ENCODE data around the gene SLC8A3. TPM values are rescaled to one million over a fixed set of nuclear protein-coding genes. Genes with fewer than 3 reads are reported as not detected.

SLC8A3 gene
- total RNA-seq, 1 donor from 2014 or later, result not detected

DNA sequence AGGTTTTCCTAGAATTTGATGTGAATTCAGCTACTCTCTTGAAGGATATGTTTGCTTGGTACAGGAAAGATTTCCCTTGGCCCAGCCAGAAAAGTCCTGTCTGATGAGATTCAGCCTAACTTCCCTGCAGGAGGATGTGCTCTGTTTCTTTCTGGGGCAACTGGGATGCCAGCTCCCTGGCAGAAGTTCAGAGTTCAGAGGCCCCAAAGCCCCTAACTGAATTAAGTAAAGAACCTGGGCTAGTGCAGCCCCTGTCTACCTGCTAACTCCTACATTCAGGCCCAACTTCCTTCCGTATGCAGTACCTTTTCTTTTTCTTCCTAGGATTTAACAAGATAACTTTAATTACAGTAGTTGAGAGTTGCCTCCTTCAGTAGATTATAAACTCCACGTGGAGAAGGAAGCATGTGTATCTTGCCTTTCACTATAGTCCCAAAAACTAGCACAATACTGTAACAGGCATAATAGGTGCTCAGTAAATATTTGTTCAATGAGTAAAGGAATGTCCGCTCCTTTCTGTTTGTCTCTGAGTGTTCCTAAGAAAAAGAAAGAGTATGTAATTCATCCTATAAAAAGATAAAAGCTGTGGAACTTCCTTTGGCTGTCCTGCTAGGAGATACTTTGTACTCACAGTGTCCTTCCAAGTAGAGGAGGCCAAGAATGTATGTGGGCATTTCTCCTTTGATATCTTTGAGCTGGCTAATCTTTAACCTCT lies 141.0 kb downstream of the SLC8A3 start:
- H3K36me3 ChIP-seq (ENCODE audit: control insufficient read depth, insufficient read depth, low read length), result no peaks in the 10 kb centered on the region
- FAIRE-seq (no peak), DNase-seq (ENCODE audit: low read depth) (peak; percentile 42)
- TF ChIP-seq CTCF (IDR thresholded peaks at IDR 0.05; ENCODE audit: insufficient read depth, low read length, severe bottlenecking), result no peak
- no peaks in the 10 kb centered on the region for H3K27me3 ChIP-seq (ENCODE audit: control insufficient read depth, insufficient read depth, low read length)
- no peak overlapping the region for H3K4me3 ChIP-seq (ENCODE audit: low read depth, low read length)

DNA sequence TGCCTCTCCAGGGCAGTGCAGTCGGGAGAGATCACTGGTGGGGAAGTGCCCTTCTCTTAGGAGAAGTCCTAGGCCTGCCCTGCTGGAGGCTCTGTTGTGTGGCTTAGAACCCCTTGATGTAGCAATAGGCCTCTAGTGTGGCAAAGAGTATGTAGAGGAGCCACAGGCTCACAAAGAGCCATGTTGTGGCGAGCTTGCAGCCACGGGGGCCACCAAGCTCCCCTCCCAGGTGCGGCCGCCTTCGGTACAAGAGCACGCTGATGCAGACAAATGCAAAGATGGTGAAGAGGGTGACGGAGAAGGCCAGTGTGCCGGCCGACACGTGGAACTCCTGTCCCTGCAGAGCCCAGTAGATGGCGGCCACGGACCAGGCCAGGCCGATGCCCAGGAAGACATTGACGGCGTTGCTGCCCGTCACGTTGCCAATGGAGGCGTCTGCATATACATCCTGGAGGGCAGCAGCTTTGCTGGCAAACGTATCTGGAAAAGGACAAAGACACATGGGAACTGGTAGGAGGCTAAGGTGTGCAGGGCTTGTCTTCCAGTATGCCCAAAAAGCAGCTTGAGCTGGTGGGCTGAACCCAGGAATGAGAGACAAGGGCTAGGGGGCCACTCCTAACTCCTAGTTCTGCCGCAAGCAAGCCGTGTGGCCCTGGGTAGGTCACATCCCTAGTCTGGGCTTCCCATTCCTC lies 142.8 kb downstream of the SLC8A3 start:
- H3K36me3 ChIP-seq (ENCODE audit: control insufficient read depth, insufficient read depth, low read length), result no peaks in the 10 kb centered on the region
- DNase-seq (ENCODE audit: low read depth) (peak; percentile 61), FAIRE-seq (no peak)
- H3K4me3 ChIP-seq (ENCODE audit: low read depth, low read length), result no peak overlapping the region
- peaks cover 2% of the 10 kb centered on the region for H3K27me3 ChIP-seq (ENCODE audit: control insufficient read depth, insufficient read depth, low read length)
- TF ChIP-seq CTCF (IDR thresholded peaks at IDR 0.05; ENCODE audit: insufficient read depth, low read length, severe bottlenecking), result peak; percentile 96

DNA sequence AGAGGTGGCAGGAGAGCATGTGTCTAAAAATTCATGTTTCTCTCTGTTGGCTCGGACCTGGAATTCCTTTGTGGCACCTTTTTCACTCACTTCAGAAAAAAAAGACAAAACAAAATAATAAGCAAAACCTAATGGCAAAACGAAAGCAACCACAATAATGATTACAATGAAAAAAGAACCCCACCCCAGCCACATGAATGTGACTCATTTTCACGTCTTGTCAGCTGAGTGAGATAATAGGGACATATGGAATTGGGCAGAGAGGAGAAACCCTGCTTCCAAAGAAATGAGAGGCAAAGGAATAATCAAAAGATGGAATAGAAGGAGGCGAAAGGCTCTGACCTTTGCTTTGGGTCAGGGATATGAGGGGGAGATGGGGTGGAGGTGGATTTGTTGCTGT lies 143.4 kb downstream of the SLC8A3 start:
- DNase-seq (ENCODE audit: low read depth) (peak; percentile 41), FAIRE-seq (no peak)
- H3K27me3 ChIP-seq (ENCODE audit: control insufficient read depth, insufficient read depth, low read length), result peaks cover 4% of the 10 kb centered on the region
- H3K36me3 ChIP-seq (ENCODE audit: control insufficient read depth, insufficient read depth, low read length), result no peaks in the 10 kb centered on the region
- TF ChIP-seq CTCF (IDR thresholded peaks at IDR 0.05; ENCODE audit: insufficient read depth, low read length, severe bottlenecking), result no peak
- H3K4me3 ChIP-seq (ENCODE audit: low read depth, low read length), result no peak overlapping the region

- FAIRE-seq, result no peak
- Histone ChIP-seq H3K27me3 (ENCODE audit: control insufficient read depth, insufficient read depth, low read length) (peaks cover 4% of the 10 kb centered on the region), H3K4me3 (ENCODE audit: low read depth, low read length) (no peak overlapping the region), H3K36me3 (ENCODE audit: control insufficient read depth, insufficient read depth, low read length) (no peaks in the 10 kb centered on the region)
- no peak for DNase-seq (ENCODE audit: low read depth)
- no peak for TF ChIP-seq CTCF (IDR thresholded peaks at IDR 0.05; ENCODE audit: insufficient read depth, low read length, severe bottlenecking)
Measured at GRCh38 chr14:70043001-70043400, 145.8 kb downstream of the SLC8A3 start.

DNA sequence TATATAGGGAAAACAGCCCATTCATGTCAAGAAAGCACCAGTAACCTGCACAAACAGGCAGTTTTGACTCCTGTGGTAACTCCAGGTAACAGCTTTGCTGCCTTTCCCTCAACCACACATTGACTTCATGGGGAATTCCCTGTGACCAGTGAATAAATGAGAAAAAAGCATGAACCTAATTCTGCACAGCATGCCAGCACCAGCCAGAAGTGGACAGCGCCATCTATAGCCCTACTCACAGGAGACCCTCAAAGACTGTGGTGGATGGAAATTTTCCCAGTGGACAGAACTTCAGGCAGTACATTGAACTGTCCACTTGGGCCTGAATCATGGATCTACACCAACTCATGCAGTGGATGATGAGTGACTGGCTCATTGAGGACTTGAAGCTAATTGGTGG lies 152.1 kb downstream of the SLC8A3 start:
- peaks cover 2% of the 10 kb centered on the region for H3K27me3 ChIP-seq (ENCODE audit: control insufficient read depth, insufficient read depth, low read length)
- no peak for DNase-seq (ENCODE audit: low read depth)
- no peaks in the 10 kb centered on the region for H3K36me3 ChIP-seq (ENCODE audit: control insufficient read depth, insufficient read depth, low read length)
- no peak for TF ChIP-seq CTCF (IDR thresholded peaks at IDR 0.05; ENCODE audit: insufficient read depth, low read length, severe bottlenecking)
- FAIRE-seq, result no peak
- H3K4me3 ChIP-seq (ENCODE audit: low read depth, low read length), result no peak overlapping the region
